NCI-H1694 treated with DMSO at 0.1 percent for 48 hours (cell line): Measurements from ENCODE around the gene PNLDC1.
A peak's percentile ranks its signal among the peaks of the same experiment; 100 is the strongest.
"Not testable (repeated sequence)": the region's sequence is repeated elsewhere in the genome, so short reads cannot be mapped to it uniquely, and the experiment has no call there.

Experiments
- DNase-seq: peaks from one replicate; lab custom pipeline; 2025; lab: John Stamatoyannopoulos, UW

Gene PNLDC1

GRCh38 chr6:159849851-159850250, 49.8 kb downstream of the PNLDC1 start:
- DNase-seq, result not testable (repeated sequence)

GRCh38 chr6:159852877-159853276, 52.8 kb downstream of the PNLDC1 start:
- no peak for DNase-seq

GRCh38 chr6:159853754-159854153, 53.7 kb downstream of the PNLDC1 start:
- DNase-seq, result no peak

GRCh38 chr6:159854959-159855358, 54.9 kb downstream of the PNLDC1 start:
- no peak for DNase-seq

- no peak for DNase-seq
Measured at GRCh38 chr6:159858259-159858658, 58.2 kb downstream of the PNLDC1 start.

GRCh38 chr6:159860482-159860881, 60.4 kb downstream of the PNLDC1 start:
- no peak for DNase-seq

GRCh38 chr6:159862103-159862502, 62.0 kb downstream of the PNLDC1 start:
- no peak for DNase-seq

- DNase-seq, result peak; percentile 71
Measured at GRCh38 chr6:159863341-159863740, 63.3 kb downstream of the PNLDC1 start.

- peak; percentile 10 for DNase-seq
Measured at GRCh38 chr6:159865226-159865920, 65.3 kb downstream of the PNLDC1 start.

- DNase-seq, result no peak
Measured at GRCh38 chr6:159866286-159867247, 66.5 kb downstream of the PNLDC1 start.
